Transverse colon (tissue), 4 donors: ENCODE data around the gene ZNF814. TPM values are rescaled to one million over a fixed set of nuclear protein-coding genes. Genes with fewer than 3 reads are reported as not detected.
"Not testable (repeated sequence)": the region's sequence is repeated elsewhere in the genome, so short reads cannot be mapped to it uniquely, and the experiment has no call there.

Source experiments
- DNase-seq: peaks from one replicate; pipeline ENCODE4 v3.0.0-alpha.2; 2019
- H3K27ac ChIP-seq, 4 donors: fragments of 200-600 bp; sonication (generic); 2 replicates each; pipeline ENCODE4 v1.5.1; 2016 to 2018; ENCODE audit warnings: inconsistent platforms in 4 of 4
- H3K27me3 ChIP-seq: fragments of 200-600 bp; sonication (generic); 2 replicates; pipeline ENCODE4 v1.5.1; 2017; ENCODE audit warnings: inconsistent platforms
- H3K36me3 ChIP-seq, 4 donors: fragments of 200-600 bp; sonication (generic); 2 replicates each; pipeline ENCODE4 v1.5.1; 2017 to 2019; ENCODE audit warnings: inconsistent platforms in 4 of 4
- H3K4me1 ChIP-seq, 4 donors: fragments of 200-600 bp; sonication (generic); 2 replicates each; pipeline ENCODE4 v1.5.1; 2017 to 2020; ENCODE audit warnings: inconsistent platforms in 4 of 4
- H3K4me3 ChIP-seq, 4 donors: fragments of 200-600 bp; sonication (generic); 1 replicate in 1 of 4; 2 replicates in 3 of 4; pipeline versions ENCODE4 v1.5.1 to v1.6.1; 2017 to 2019; ENCODE audit warnings: inconsistent platforms in 4 of 4
- H3K9me3 ChIP-seq, 2 donors: fragments of 200-600 bp; sonication (generic); 2 replicates each; pipeline ENCODE4 v1.5.1; 2017 to 2019; ENCODE audit warnings: inconsistent platforms in 2 of 2
- CTCF ChIP-seq, 5 experiments: fragments of 200-600 bp in 3 of 5; fragments of 450-650 bp in 2 of 5; sonication (generic) in 3 of 5; IDR thresholded peaks; 1 replicate in 2 of 5; 2 replicates in 3 of 5; pipeline ENCODE4 v1.5.1; 2016 to 2017; ENCODE audit warnings: antibody characterized with exemption in 5 of 5, inconsistent platforms in 3 of 5, mild to moderate bottlenecking in 2 of 5, moderate library complexity in 1 of 5
- EP300 ChIP-seq: sonication (generic); formaldehyde crosslinking; IDR thresholded peaks from one replicate; pipeline ENCODE4 v1.6.1; 2017; ENCODE audit warnings: antibody characterized with exemption, low read depth
- POLR2A ChIP-seq: fragments of 450-650 bp; IDR thresholded peaks from one replicate; pipeline ENCODE4 v1.6.1; 2016; ENCODE audit warnings: antibody characterized with exemption, mild to moderate bottlenecking, moderate library complexity
- POLR2AphosphoS5 ChIP-seq, 3 donors: sonication (generic); formaldehyde crosslinking; IDR thresholded peaks; one replicate each; pipeline ENCODE4 v1.6.1; 2016; ENCODE audit warnings: antibody characterized with exemption in 3 of 3
- WGBS, 2 donors: methylation state at CpG; one replicate each; pipeline ENCODE4 v1.1.5; 2018; ENCODE audit warnings: low coverage in 1 of 2; 5-methylcytosine and 5-hydroxymethylcytosine counted together
- in situ Hi-C, 4 donors: fragments of 200-750 bp; cut with MboI; loops; one replicate each; pipeline versions ENCODE4 v1.15.0 to v1.15.1; 2017; ENCODE audit warnings: low sequenced_read_pairs in 3 of 4, low pct_ligation_motif_present in 1 of 4, low pct_unique_long_range_greater_than_20kb in 1 of 4
- intact Hi-C: fragments of 100-400 bp; cut with DNase I; formaldehyde crosslinking; loops from one replicate; pipeline ENCODE4 v1.15.1; 2023; ENCODE audit warnings: low total_unique reads
- total RNA-seq, 4 donors: library from RNA; depleted of rRNA; stranded (reverse); fragments of >200 nt; gene quantifications; one replicate each; pipeline ENCODE4 v1.1.0, GENCODE V29; 2016

Gene ZNF814
- total RNA-seq, 4 donors from 2014 or later: 11.5 to 25.1 (median 19.7) TPM

- in situ Hi-C loops: loop anchor here in 1 of 4 donors (25.0 kb wide), 1 partner anchor 166 kb away; the partner anchor contains the start of genes ZNF671 and ZNF776
Observed at GRCh38 chr19:57903618-57904184, 14.9 kb upstream of the ZNF814 start.

GRCh38 chr19:57900311-57900710 lies 11.5 kb upstream of the ZNF814 start:
- peaks cover 0 to 6% (median 0%) of the 10 kb centered on the region in 4 donors for H3K4me1 ChIP-seq
- WGBS, 2 donors: 67 to 79% methylated on average over 2 to 5 of the region's 5 CpGs
- H3K36me3 ChIP-seq: no peaks in the 10 kb centered on the region
- TF ChIP-seq CTCF (IDR thresholded peaks at IDR 0.05) (no peak), EP300 (no peak), POLR2A (no peak), POLR2AphosphoS5 (IDR thresholded peaks at IDR 0.05) (no peak)
- no peak for DNase-seq
- in situ Hi-C loops (loop anchor here in 1 of 4 donors (25.0 kb wide), 1 partner anchor 163 kb away; the partner anchor contains the start of genes ZNF671 and ZNF776), intact Hi-C loops (no loop called here)
- H3K9me3 ChIP-seq: peaks cover 0 to 4% of the 10 kb centered on the region in 2 donors
- no peaks in the 10 kb centered on the region for H3K27me3 ChIP-seq
- no peak overlapping the region for H3K27ac ChIP-seq
- no peak overlapping the region for H3K4me3 ChIP-seq

More at GRCh38 chr19:57903618-57904184, 14.9 kb upstream of the ZNF814 start:
- intact Hi-C loops: no loop called here
- Histone ChIP-seq H3K27me3 (no peaks in the 10 kb centered on the region), H3K27ac (peak overlapping the region in 1 of 4 donors; percentile 31), H3K4me1 (peaks cover 0 to 6% (median 0%) of the 10 kb centered on the region in 4 donors), H3K4me3 (no peak overlapping the region), H3K36me3 (peaks cover 0 to 18% (median 8%) of the 10 kb centered on the region in 4 donors), H3K9me3 (peaks cover 7 to 12% of the 10 kb centered on the region in 2 donors)
- WGBS, 2 donors: 55 to 70% methylated on average over 6 to 7 of the region's 7 CpGs
- no peak for DNase-seq
- no peak for TF ChIP-seq POLR2AphosphoS5 (IDR thresholded peaks at IDR 0.05)
- TF ChIP-seq CTCF (IDR thresholded peaks at IDR 0.05): peak in 1 of 5 experiments; percentile 3

- not testable (repeated sequence) for H3K4me3 ChIP-seq
- WGBS, 2 donors: 57 to 79% methylated on average over 1 to 3 of the region's 3 CpGs
Observed at GRCh38 chr19:57890706-57891105, 1.9 kb upstream of the ZNF814 start.

GRCh38 chr19:57888107-57888559 lies 704 bp downstream of the ZNF814 start:
- in situ Hi-C loops: no loop called here
- intact Hi-C loops: no loop called here
- H3K27me3 ChIP-seq: no peaks in the 10 kb centered on the region
- peaks cover 17 to 32% of the 10 kb centered on the region in 2 donors for H3K9me3 ChIP-seq
- H3K27ac ChIP-seq: peak overlapping the region; percentile 74 to 85 (median 80)
- peaks cover 0 to 20% (median 8%) of the 10 kb centered on the region in 4 donors for H3K36me3 ChIP-seq
- WGBS, 2 donors: 0 to 7% methylated on average over 7 to 8 of the region's 8 CpGs
- H3K4me1 ChIP-seq: peaks cover 0 to 21% (median 10%) of the 10 kb centered on the region in 4 donors
- H3K4me3 ChIP-seq: peak overlapping the region; percentile 49 to 72 (median 57)
- no peak for TF ChIP-seq POLR2AphosphoS5 (IDR thresholded peaks at IDR 0.05)
- no peak for TF ChIP-seq CTCF (IDR thresholded peaks at IDR 0.05)
- no peak for TF ChIP-seq EP300
- TF ChIP-seq POLR2A: no peak
- no peak for DNase-seq

More at GRCh38 chr19:57890706-57891105, 1.9 kb upstream of the ZNF814 start:
- intact Hi-C loops, H3K36me3 ChIP-seq, DNase-seq, H3K27me3 ChIP-seq, in situ Hi-C loops, H3K27ac ChIP-seq: not testable (repeated sequence)
- Histone ChIP-seq H3K4me1 (peaks cover 0 to 21% (median 10%) of the 10 kb centered on the region in 4 donors), H3K9me3 (peaks cover 0 to 15% of the 10 kb centered on the region in 2 donors)
